A204.1 (cell line): ENCODE results near the gene TRNP1.
"Not testable (repeated sequence)": the region's sequence is repeated elsewhere in the genome, so short reads cannot be mapped to it uniquely, and the experiment has no call there.

Experiments used
- FAIRE-seq: peaks from 2 replicates; lab custom pipeline; 2012; peaks lifted over from hg19 to GRCh38; lab: Jason Lieb, UNC

TRNP1 gene, protein sequence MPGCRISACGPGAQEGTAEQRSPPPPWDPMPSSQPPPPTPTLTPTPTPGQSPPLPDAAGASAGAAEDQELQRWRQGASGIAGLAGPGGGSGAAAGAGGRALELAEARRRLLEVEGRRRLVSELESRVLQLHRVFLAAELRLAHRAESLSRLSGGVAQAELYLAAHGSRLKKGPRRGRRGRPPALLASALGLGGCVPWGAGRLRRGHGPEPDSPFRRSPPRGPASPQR

DNA sequence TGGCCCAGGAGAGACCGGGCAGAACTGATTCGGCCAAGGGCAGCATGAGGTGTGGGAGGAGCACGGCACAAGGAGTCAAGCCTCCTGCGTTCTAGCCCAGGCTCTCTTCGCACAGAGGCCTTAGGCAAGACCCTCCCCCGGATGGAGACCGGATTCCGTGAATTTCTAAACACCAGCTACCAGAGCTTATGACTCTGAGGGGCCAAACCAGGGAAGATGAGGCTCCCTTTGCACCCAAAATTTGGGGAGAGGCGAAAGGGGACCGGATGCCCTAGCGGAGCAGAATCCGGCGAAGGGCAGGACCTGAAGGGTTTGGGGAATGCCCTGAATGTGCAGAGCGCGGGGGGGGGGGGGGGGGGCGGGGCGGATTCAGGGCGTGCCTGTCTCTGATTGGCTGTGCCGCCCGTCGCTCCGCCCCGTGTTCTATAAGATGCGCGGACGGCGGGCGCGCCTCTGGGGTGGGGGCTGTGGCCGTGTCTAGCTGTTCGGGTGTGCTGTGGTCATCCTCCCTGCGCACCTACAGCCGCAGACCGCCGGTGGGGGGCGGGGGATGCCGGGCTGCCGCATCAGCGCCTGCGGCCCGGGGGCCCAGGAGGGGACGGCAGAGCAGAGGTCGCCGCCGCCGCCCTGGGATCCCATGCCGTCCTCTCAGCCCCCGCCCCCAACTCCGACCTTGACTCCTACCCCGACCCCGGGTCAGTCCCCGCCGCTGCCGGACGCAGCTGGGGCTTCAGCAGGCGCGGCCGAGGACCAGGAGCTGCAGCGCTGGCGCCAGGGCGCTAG is at the start of gene TRNP1:
Gene TRNP1, plus strand, starts transcription at position 456 of the 783 bp plus-strand sequence. Its CDS starts 95 bp downstream, at position 551.
- FAIRE-seq, result no peak

DNA sequence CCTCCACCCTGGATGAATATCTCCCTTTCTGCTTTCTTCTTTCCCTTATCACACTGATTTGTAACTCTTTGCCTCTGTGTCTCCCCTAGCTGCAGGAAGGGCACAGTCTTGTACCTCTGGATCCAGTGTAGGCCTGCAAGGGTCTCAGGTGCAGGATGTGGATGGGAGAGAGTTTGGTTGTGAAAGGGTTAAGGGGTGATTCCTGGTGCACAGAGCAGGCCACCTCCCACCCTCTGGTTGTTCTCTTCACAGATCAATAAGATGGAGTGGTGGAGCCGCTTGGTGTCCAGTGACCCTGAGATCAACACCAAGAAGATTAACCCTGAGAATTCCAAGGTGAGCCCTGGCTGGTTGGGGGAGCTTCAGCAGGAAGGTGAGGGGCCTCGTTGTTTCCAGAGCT is 48.4 kb upstream of the TRNP1 start:
- no peak for FAIRE-seq

DNA sequence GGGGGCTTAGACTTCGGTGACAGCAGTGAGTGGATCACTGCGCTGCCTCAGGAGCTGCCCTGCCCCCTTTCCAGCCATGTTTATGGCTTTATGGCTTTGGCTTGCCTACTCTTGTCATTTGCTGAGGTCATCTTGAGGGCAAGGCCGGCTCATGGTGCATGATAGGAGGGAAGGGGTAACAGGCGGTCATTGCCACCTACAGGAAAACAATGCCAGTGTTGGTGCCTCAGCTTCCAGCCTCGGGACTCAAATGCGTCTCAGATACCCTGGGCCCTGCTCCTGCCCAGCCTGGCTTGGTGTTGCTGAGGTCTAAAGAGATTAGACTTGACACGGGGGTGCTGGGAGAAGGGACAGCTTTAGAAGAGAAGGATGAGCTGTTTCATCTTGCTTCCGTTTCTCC is 47.8 kb upstream of the TRNP1 start:
- FAIRE-seq, result no peak

GRCh38 chr1:26946270-26946669 is 47.2 kb upstream of the TRNP1 start:
- no peak for FAIRE-seq

DNA sequence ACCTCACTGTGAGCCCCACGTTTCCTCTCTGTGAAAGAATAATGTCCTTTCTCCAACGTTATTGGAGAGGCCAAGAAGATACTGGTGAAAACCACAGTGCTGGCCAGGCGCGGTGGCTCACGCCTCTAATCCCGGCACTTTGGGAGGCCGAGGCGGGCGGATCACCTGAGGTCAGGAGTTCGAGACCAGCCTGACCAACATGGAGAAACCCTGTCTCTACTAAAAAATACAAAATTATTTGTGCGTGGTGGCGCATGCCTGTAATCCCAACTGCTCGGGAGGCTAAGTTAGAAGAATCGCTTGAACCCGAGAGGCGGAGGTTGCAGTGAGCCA is 44.8 kb upstream of the TRNP1 start:
- not testable (repeated sequence) for FAIRE-seq

DNA sequence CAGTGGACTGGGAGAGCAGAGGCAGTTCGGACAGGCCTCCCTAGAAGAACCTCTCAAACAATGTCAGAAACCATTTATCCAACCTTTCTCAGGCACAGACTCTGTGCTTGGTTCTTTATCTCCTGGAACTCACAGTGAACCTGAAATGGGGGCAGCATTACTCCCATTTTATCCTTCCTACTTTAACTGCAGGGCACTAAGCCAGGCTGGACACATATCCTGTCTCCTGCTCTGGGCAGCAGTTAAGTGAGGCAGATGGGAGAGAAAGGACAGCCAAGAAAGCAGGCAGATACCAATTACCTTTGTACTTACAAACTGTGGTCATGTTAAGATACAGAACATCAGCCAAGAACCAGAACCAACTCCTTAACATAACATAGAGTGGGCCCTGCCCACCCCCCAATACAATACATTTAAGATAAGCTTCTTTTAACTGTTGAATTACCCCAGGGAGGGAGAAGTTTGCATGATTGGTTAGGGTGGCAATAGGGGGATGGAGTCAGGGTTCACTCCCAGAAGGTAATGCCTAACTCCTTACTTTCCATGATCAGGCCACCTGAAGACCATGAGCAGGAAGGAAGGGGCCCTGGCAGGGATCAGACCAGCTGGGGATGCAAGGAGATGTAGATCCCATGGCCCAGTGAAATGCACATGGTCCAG is 44.1 kb upstream of the TRNP1 start:
- FAIRE-seq, result no peak

DNA sequence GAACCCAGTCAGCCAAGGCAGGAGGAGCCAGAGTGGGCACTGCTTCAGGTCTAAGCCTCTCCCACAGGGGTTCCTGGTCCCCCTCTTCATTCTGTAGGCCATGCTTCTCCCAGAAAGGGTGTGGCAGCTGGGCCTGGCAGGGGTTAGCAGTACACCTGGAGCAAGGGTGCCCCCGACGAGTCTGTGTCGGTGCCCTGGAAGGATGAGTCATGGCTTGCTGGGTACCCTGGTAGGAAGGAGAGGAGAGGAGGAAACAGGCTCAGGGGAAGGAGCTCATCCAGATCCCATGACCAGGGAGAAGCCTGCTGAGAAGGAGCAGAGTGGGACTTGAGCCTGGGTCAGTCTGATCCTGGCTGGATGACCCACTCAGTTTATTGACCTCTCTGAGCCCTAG is 43.6 kb upstream of the TRNP1 start:
- FAIRE-seq, result no peak

GRCh38 chr1:26950602-26951001 is 42.9 kb upstream of the TRNP1 start:
- FAIRE-seq, result no peak

- no peak for FAIRE-seq
Measured at GRCh38 chr1:26951216-26951615, 42.3 kb upstream of the TRNP1 start.

- no peak for FAIRE-seq
Measured at GRCh38 chr1:26951821-26952497, 41.5 kb upstream of the TRNP1 start.

- no peak for FAIRE-seq
Measured at GRCh38 chr1:26953374-26953773, 40.1 kb upstream of the TRNP1 start.

DNA sequence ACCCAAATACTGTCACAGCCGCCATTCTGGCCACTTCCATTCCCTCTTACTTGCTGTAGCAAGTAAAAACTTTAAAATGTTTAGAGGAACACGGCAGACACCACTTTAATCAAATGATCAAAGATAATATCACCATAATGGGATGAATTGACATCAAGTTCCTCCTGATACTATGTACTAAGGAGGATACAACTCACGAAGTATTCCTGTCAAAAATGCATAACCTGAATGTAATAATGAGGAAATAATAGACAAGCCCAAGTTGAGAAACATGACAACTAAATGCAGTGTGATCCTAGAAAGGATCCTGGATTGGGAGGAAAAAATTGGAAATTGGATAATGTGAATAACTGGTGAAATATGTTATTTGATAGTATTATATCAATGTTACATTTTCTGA is 37.2 kb upstream of the TRNP1 start:
- no peak for FAIRE-seq

DNA sequence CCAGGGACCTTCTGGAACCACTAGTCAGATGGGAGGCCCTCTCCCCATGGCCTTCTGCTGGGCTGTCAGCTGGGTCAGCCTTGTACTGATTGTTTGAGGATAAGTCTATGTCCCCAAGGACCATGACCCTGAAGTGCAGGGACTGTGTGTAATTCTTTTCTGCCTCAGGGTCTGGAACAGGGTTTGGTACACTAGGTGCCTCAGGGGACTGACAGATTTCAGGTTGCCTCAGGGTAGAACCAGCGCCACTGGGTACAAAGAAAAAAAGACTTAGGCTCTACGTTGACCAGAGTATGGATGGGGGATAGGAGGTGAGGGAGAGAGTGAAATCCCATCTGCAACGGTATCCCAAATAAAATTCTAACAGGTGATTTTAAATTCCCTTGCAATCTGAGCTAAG is 36.2 kb upstream of the TRNP1 start:
- no peak for FAIRE-seq

DNA sequence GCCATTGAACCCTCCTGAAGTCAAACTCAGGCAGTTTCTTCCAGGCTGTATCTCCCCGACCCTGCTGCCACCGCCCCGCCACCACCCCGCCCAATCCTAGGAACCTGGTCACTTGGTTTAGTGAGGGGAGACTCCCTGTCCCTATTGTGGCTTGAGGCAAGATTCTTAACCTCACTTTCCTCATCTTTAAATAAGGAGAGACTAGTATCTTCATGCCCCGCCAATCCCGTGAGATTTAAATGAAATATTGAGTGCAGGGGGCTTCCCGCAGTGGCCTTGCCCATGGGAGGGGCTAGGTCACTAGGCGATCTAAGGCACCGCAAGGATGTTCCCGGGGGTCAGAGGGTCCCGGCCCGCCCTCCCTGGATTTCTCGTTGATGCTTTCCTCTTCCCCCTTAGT is 34.2 kb upstream of the TRNP1 start:
- no peak for FAIRE-seq

- no peak for FAIRE-seq
Measured at GRCh38 chr1:26959722-26960624, 33.5 kb upstream of the TRNP1 start, which contains the start of gene KDF1. KDF1 (minus strand) TSS chr1:26960468; CDS start chr1:26952380, 8,088 bp downstream.

DNA sequence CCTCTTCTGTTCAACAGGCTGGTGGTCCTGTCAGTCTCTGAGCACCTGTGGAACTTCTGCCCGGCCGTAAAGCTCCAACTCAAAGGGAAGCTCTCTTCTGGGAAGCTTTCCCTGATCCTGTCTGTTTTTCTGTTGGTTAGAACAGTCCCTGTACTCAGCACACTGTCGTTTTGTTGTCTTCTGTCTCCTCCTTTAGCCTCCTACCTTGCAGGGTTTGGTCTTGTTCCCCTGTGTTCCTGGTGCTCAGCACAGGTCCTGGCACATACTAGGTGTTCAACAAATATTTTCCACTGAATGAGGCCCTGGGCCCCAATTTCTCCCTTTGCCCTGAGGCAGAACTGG is 32.9 kb upstream of the TRNP1 start:
- no peak for FAIRE-seq

GRCh38 chr1:26961826-26962225 is 31.7 kb upstream of the TRNP1 start:
- FAIRE-seq, result no peak

DNA sequence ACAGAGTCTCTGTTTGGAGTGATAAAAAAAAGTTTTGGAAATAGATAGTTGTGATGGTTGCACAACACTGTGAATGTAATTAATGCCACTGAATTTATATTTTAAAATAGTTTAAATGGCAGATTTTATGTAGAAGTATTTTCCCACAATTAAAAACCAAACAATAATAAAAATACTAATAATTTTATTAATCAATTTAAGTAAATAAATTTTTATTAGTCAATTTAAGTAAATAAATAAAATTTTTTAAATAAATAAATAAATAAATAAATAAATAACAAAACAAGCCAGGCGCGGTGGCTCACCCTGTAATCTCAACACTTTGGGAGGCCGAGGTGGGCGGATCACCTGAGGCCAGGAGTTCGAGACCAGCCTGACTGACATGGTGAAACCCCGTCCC is 28.3 kb upstream of the TRNP1 start:
- peak; percentile 25 for FAIRE-seq

DNA sequence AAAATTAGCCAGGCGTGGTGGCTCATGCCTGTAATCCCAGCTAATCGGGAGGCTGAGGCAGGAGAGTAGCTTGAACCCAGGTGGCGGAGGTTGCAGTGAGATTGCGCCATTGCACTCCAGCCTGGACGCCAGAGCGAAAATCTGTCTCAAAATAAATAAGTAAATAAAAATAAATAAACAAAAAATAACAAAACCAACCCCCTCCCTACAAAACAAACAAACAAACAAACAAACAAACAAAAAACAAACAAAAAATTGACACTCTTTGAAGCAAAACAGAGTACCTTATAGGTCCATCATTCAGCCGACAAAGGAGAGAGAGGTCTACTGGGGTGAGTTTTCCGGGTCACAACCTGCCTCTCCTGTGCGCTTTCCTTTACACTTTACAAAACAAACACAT is 27.9 kb upstream of the TRNP1 start:
- no peak for FAIRE-seq

DNA sequence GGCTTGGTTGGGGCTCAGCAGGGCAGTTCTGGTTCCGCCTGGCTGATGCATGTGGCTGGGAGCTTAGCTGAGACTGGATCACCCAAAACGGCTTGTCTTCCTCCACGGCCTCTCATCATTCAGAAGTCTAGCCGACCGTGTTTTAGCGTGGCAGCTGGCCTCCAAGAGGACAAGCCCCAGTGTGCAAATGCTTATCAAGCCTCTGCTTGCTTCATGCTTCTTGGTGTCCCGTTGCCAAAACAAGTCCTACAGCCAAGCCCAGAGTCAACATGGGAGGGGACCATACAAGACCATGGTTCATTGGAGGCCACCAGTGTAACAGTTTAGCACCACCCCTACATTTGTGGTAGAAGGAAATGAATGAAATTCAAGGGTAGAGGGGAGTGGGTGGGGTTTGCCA is 22.7 kb upstream of the TRNP1 start:
- FAIRE-seq, result no peak

DNA sequence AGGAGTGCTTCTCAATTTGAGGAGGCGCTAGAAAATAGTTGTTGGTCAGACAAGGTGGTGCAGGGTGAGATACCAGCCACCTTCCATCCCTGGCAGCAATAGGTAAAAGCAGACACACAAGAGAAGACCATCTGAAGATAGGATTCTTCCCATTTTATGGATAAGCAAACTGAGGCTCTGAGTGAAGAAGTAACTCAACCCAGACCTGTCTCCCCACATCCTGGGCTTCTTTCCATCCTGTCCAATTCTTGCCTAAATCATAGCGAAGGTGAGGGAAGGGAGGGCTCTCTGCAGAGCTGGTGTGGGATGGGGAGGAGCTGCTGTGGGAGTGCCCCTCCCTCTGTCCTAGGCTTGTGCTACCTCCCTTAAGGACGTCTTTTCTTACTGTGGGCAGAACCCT is 21.9 kb upstream of the TRNP1 start:
- FAIRE-seq, result no peak

GRCh38 chr1:26972390-26972789 is 21.1 kb upstream of the TRNP1 start:
- FAIRE-seq, result no peak
